OCI-LY1 (cell line): ENCODE results near the gene FAF1.

ENCODE experiments used
- H2AFZ ChIP-seq: fragments of 200-600 bp; sonication (generic), shearing (Covaris generic); 2 replicates; pipeline ENCODE4 v1.6.0; 2014; ENCODE audit warnings: antibody characterized with exemption, mild to moderate bottlenecking, low read length
- H3F3A ChIP-seq: fragments of 200-600 bp; sonication (generic), shearing (Covaris generic); 2 replicates; pipeline ENCODE4 v1.6.0; 2014; ENCODE audit warnings: mild to moderate bottlenecking, antibody characterized with exemption, low read length, moderate library complexity; ENCODE audit not compliant: insufficient read depth
- H3K27ac ChIP-seq: fragments of 200-600 bp; sonication (generic); 2 replicates; pipeline ENCODE4 v1.5.1; 2014; ENCODE audit warnings: low read length, mixed run types, mild to moderate bottlenecking, low read depth; ENCODE audit not compliant: poor library complexity, severe bottlenecking
- H3K27me3 ChIP-seq: fragments of 200-600 bp; sonication (generic); 2 replicates; pipeline ENCODE4 v1.6.0; 2014; ENCODE audit warnings: antibody characterized with exemption, mild to moderate bottlenecking, low read length, moderate library complexity; ENCODE audit not compliant: insufficient read depth
- H3K36me3 ChIP-seq: fragments of 200-600 bp; sonication (generic); 2 replicates; pipeline ENCODE4 v1.6.1; 2014; ENCODE audit warnings: mild to moderate bottlenecking, antibody characterized with exemption, low read length, moderate library complexity, mixed read lengths; ENCODE audit not compliant: insufficient read depth
- H3K4me1 ChIP-seq: fragments of 200-600 bp; sonication (generic); 2 replicates; pipeline ENCODE4 v1.5.1; 2014; ENCODE audit warnings: mild to moderate bottlenecking, low read length, moderate library complexity; ENCODE audit not compliant: insufficient read depth, severe bottlenecking
- H3K4me2 ChIP-seq: fragments of 200-600 bp; sonication (generic), shearing (Covaris generic); 2 replicates; pipeline ENCODE4 v1.6.1; 2014; ENCODE audit warnings: low read length
- H3K4me3 ChIP-seq: fragments of 200-600 bp; sonication (generic); 2 replicates; pipeline ENCODE4 v1.5.1; 2014; ENCODE audit warnings: low read length, low read depth, mild to moderate bottlenecking, mixed read lengths; ENCODE audit not compliant: poor library complexity, severe bottlenecking
- H3K79me2 ChIP-seq: fragments of 200-600 bp; shearing (Covaris generic); 2 replicates; pipeline ENCODE4 v1.6.1; 2016; ENCODE audit warnings: mixed run types, low read length, mixed read lengths; ENCODE audit not compliant: insufficient read depth
- H3K9ac ChIP-seq: fragments of 200-600 bp; sonication (generic), shearing (Covaris generic); 2 replicates; pipeline ENCODE4 v1.6.1; 2014; ENCODE audit warnings: mild to moderate bottlenecking, low read length, mixed read lengths
- H3K9me2 ChIP-seq: fragments of 200-600 bp; sonication (generic), shearing (Covaris generic); 2 replicates; pipeline ENCODE4 v1.6.1; 2014; ENCODE audit warnings: low read depth, mild to moderate bottlenecking, low read length, mixed read lengths
- H3K9me3 ChIP-seq: fragments of 200-600 bp; shearing (Covaris generic); 2 replicates; pipeline ENCODE4 v1.6.1; 2014; ENCODE audit warnings: low read length, mixed read lengths
- H4K20me1 ChIP-seq: fragments of 200-600 bp; sonication (generic), shearing (Covaris generic); 2 replicates; pipeline ENCODE4 v1.6.0; 2016; ENCODE audit warnings: mild to moderate bottlenecking, low read length; ENCODE audit not compliant: insufficient read depth
- EZH2 ChIP-seq: fragments of 200-600 bp; sonication (generic), shearing (Covaris generic); IDR thresholded peaks from 2 replicates; pipeline ENCODE4 v1.8.0; 2017; ENCODE audit warnings: borderline replicate concordance, mixed run types, mild to moderate bottlenecking, antibody characterized with exemption, low read length, moderate library complexity, mixed read lengths
- TF ChIP-seq, protein P1 (sequence below): fragments of 200-600 bp; sonication (generic), shearing (Covaris generic); IDR thresholded peaks from 2 replicates; pipeline ENCODE4 v1.5.1; 2017; ENCODE audit warnings: mild to moderate bottlenecking, antibody characterized with exemption, low read length, moderate library complexity, mixed read lengths

The FAF1 gene

DNA sequence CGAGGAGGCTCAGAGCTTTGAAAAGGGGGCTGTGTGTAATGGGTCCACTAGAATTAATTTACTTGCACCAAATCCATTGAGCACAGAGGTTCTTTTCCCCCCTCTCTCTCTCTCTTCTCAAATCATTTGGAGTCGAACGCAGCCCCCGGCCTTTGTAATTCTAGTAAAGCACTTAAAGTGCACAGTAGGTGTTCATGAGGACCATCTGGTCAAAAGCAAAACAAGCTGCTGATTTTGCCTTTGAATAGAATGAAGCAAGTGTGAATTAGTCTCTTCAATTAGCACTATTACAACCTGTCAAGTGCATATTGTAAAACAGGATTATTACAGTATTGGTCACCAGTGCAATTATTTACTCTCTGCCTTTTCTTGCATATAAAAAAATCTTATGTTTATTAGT is 259.9 kb downstream of the FAF1 start:
- H3K79me2 ChIP-seq, result no peaks in the 10 kb centered on the region
- no peak overlapping the region for H2AFZ ChIP-seq
- no peaks in the 10 kb centered on the region for H3F3A ChIP-seq
- no peak overlapping the region for H3K9ac ChIP-seq
- H3K4me1 ChIP-seq, result peaks cover 11% of the 10 kb centered on the region
- no peak for TF ChIP-seq EZH2
- TF ChIP-seq, protein P1, sequence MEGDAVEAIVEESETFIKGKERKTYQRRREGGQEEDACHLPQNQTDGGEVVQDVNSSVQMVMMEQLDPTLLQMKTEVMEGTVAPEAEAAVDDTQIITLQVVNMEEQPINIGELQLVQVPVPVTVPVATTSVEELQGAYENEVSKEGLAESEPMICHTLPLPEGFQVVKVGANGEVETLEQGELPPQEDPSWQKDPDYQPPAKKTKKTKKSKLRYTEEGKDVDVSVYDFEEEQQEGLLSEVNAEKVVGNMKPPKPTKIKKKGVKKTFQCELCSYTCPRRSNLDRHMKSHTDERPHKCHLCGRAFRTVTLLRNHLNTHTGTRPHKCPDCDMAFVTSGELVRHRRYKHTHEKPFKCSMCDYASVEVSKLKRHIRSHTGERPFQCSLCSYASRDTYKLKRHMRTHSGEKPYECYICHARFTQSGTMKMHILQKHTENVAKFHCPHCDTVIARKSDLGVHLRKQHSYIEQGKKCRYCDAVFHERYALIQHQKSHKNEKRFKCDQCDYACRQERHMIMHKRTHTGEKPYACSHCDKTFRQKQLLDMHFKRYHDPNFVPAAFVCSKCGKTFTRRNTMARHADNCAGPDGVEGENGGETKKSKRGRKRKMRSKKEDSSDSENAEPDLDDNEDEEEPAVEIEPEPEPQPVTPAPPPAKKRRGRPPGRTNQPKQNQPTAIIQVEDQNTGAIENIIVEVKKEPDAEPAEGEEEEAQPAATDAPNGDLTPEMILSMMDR, result no peak
- H3K4me2 ChIP-seq, result no peak overlapping the region
- H3K27me3 ChIP-seq, result no peaks in the 10 kb centered on the region
- H3K9me3 ChIP-seq, result no peaks in the 10 kb centered on the region
- H3K36me3 ChIP-seq, result no peaks in the 10 kb centered on the region
- no peak overlapping the region for H3K4me3 ChIP-seq
- H3K9me2 ChIP-seq, result no peaks in the 10 kb centered on the region
- no peak overlapping the region for H3K27ac ChIP-seq
- no peaks in the 10 kb centered on the region for H4K20me1 ChIP-seq

GRCh38 chr1:50699795-50700194 is 260.3 kb downstream of the FAF1 start:
- H3K4me1 ChIP-seq, result peaks cover 7% of the 10 kb centered on the region
- no peak overlapping the region for H2AFZ ChIP-seq
- no peak overlapping the region for H3K9ac ChIP-seq
- no peaks in the 10 kb centered on the region for H3K36me3 ChIP-seq
- no peak for TF ChIP-seq EZH2
- TF ChIP-seq, protein P1, result no peak
- no peaks in the 10 kb centered on the region for H3K27me3 ChIP-seq
- H3K4me3 ChIP-seq, result no peak overlapping the region
- H3K9me3 ChIP-seq, result no peaks in the 10 kb centered on the region
- no peak overlapping the region for H3K4me2 ChIP-seq
- no peaks in the 10 kb centered on the region for H3K9me2 ChIP-seq
- no peak overlapping the region for H3K27ac ChIP-seq
- no peaks in the 10 kb centered on the region for H3K79me2 ChIP-seq
- H3F3A ChIP-seq, result no peaks in the 10 kb centered on the region
- no peaks in the 10 kb centered on the region for H4K20me1 ChIP-seq

GRCh38 chr1:50697440-50698421 is 262.3 kb downstream of the FAF1 start:
- no peaks in the 10 kb centered on the region for H3K27me3 ChIP-seq
- peaks cover 3% of the 10 kb centered on the region for H3K4me1 ChIP-seq
- no peak overlapping the region for H3K27ac ChIP-seq
- H2AFZ ChIP-seq, result no peak overlapping the region
- no peaks in the 10 kb centered on the region for H3K79me2 ChIP-seq
- H3K9me2 ChIP-seq, result no peaks in the 10 kb centered on the region
- no peaks in the 10 kb centered on the region for H3K36me3 ChIP-seq
- no peak overlapping the region for H3K4me2 ChIP-seq
- H3K9ac ChIP-seq, result no peak overlapping the region
- H3K9me3 ChIP-seq, result no peaks in the 10 kb centered on the region
- H3K4me3 ChIP-seq, result no peak overlapping the region
- H4K20me1 ChIP-seq, result no peaks in the 10 kb centered on the region
- H3F3A ChIP-seq, result no peaks in the 10 kb centered on the region
- TF ChIP-seq, protein P1, result no peak
- TF ChIP-seq EZH2, result no peak
